Suppressor macrophage treated with lipopolysaccharide for 4 hours (primary cell): ENCODE measurements around the gene CSNK1E.

Experiments
- DNase-seq: peaks from one replicate; pipeline ENCODE4 v3.0.0-alpha.2; 2020

The CSNK1E gene

GRCh38 chr22:38327805-38328204 is 10.6 kb upstream of the CSNK1E start:
- no peak for DNase-seq

GRCh38 chr22:38327396-38327795 is 10.2 kb upstream of the CSNK1E start:
- no peak for DNase-seq

- no peak for DNase-seq
These were observed 8.4 kb upstream of the CSNK1E start for GRCh38 chr22:38325587-38325986.

- no peak for DNase-seq
These were observed 3.6 kb upstream of the CSNK1E start for GRCh38 chr22:38320605-38321402.

- DNase-seq = no peak
These were observed 1.9 kb upstream of the CSNK1E start for GRCh38 chr22:38318792-38319773.

- DNase-seq = peak; percentile 83
These were observed 922 bp upstream of the CSNK1E start for GRCh38 chr22:38317995-38318715.

GRCh38 chr22:38316364-38317121 is 690 bp downstream of the CSNK1E start:
- peak; percentile 39 for DNase-seq

- DNase-seq = no peak
These were observed 1.3 kb downstream of the CSNK1E start for GRCh38 chr22:38315823-38316363.

- no peak for DNase-seq
These were observed 2.1 kb downstream of the CSNK1E start for GRCh38 chr22:38314933-38315822.

GRCh38 chr22:38314051-38314932 is 2.9 kb downstream of the CSNK1E start:
- DNase-seq = no peak

- no peak for DNase-seq
These were observed 3.8 kb downstream of the CSNK1E start for GRCh38 chr22:38313384-38313955.

- no peak for DNase-seq
These were observed 4.9 kb downstream of the CSNK1E start for GRCh38 chr22:38312261-38312800.

GRCh38 chr22:38311323-38311620 is 6.0 kb downstream of the CSNK1E start:
- DNase-seq = no peak

GRCh38 chr22:38310518-38311322 is 6.5 kb downstream of the CSNK1E start:
- no peak for DNase-seq

- no peak for DNase-seq
These were observed 7.4 kb downstream of the CSNK1E start for GRCh38 chr22:38309614-38310517.

- no peak for DNase-seq
These were observed 8.3 kb downstream of the CSNK1E start for GRCh38 chr22:38308791-38309498.
